Urothelium cell line (cell line): ENCODE data around the gene HNF1B.
"Not testable (repeated sequence)": the region's sequence is repeated elsewhere in the genome, so short reads cannot be mapped to it uniquely, and the experiment has no call there.

Source experiments
- DNase-seq: peaks from one replicate; pipeline ENCODE4 v3.0.0; 2011; ENCODE audit warnings: low spot score, mixed read lengths
- FAIRE-seq: peaks from 2 replicates; lab custom pipeline; 2011; peaks lifted over from hg19 to GRCh38; lab: Jason Lieb, UNC

HNF1B gene

GRCh38 chr17:37708616-37709212, 36.1 kb downstream of the HNF1B start:
- DNase-seq (peak; percentile 51), FAIRE-seq (no peak)

GRCh38 chr17:37708008-37708615, 36.7 kb downstream of the HNF1B start:
- no peak for DNase-seq
- FAIRE-seq, result no peak

GRCh38 chr17:37706446-37706845, 38.4 kb downstream of the HNF1B start:
- FAIRE-seq (no peak), DNase-seq (no peak)

GRCh38 chr17:37702598-37702997, 42.3 kb downstream of the HNF1B start:
- FAIRE-seq (no peak), DNase-seq (peak; percentile 64)

- FAIRE-seq (no peak), DNase-seq (no peak)
Observed at GRCh38 chr17:37701496-37701898, 43.4 kb downstream of the HNF1B start.

- FAIRE-seq (no peak), DNase-seq (no peak)
Observed at GRCh38 chr17:37700881-37701280, 44.0 kb downstream of the HNF1B start.

- no peak for FAIRE-seq
- no peak for DNase-seq
Observed at GRCh38 chr17:37699285-37699973, 45.4 kb downstream of the HNF1B start.

- FAIRE-seq (no peak), DNase-seq (no peak)
Observed at GRCh38 chr17:37698911-37699255, 46.0 kb downstream of the HNF1B start.

- DNase-seq, result peak; percentile 60
- no peak for FAIRE-seq
Observed at GRCh38 chr17:37698132-37698910, 46.5 kb downstream of the HNF1B start.

GRCh38 chr17:37697381-37697780, 47.5 kb downstream of the HNF1B start:
- DNase-seq, result no peak
- no peak for FAIRE-seq

- no peak for FAIRE-seq
- no peak for DNase-seq
Observed at GRCh38 chr17:37696366-37696765, 48.5 kb downstream of the HNF1B start.

GRCh38 chr17:37695726-37696125, 49.1 kb downstream of the HNF1B start:
- no peak for FAIRE-seq
- DNase-seq, result no peak

GRCh38 chr17:37694734-37695133, 50.1 kb downstream of the HNF1B start:
- no peak for DNase-seq
- no peak for FAIRE-seq

GRCh38 chr17:37693328-37693727, 51.5 kb downstream of the HNF1B start:
- no peak for FAIRE-seq

GRCh38 chr17:37691807-37692206, 53.1 kb downstream of the HNF1B start:
- DNase-seq (no peak), FAIRE-seq (no peak)

More at GRCh38 chr17:37693328-37693727, 51.5 kb downstream of the HNF1B start:
- no peak for DNase-seq

GRCh38 chr17:37689317-37689716, 55.5 kb downstream of the HNF1B start:
- DNase-seq (no peak), FAIRE-seq (no peak)

GRCh38 chr17:37683454-37683984, 61.3 kb downstream of the HNF1B start:
- DNase-seq (no peak), FAIRE-seq (no peak)

GRCh38 chr17:37682007-37682406, 62.9 kb downstream of the HNF1B start:
- no peak for FAIRE-seq

GRCh38 chr17:37679995-37680394, 64.9 kb downstream of the HNF1B start:
- DNase-seq, FAIRE-seq: not testable (repeated sequence)

More at GRCh38 chr17:37682007-37682406, 62.9 kb downstream of the HNF1B start:
- no peak for DNase-seq

- no peak for FAIRE-seq
- no peak for DNase-seq
Observed at GRCh38 chr17:37678036-37678435, 66.8 kb downstream of the HNF1B start.

- DNase-seq (no peak), FAIRE-seq (no peak)
Observed at GRCh38 chr17:37677021-37677420, 67.8 kb downstream of the HNF1B start.
